IMR-90 (cell line): Measurements from ENCODE around the gene SLC37A1. TPM values are rescaled to one million over a fixed set of nuclear protein-coding genes. Genes with fewer than 3 reads are reported as not detected.

ENCODE experiments used
- ATAC-seq: fragments of 200-7000 bp; cut with Tn5 transposase; 2 replicates; pipeline ENCODE4 v1.9.1; 2020; ENCODE audit warnings: low read depth, mild to moderate bottlenecking, moderate library complexity
- BruUV-seq: library from RNA; stranded (reverse); fragments of 400-500 nt; replicated peaks from 2 replicates; lab custom pipeline; 2021; lab: Mats Ljungman, UMichigan
- CTCF ChIA-PET: fragments of 300-600 bp; formaldehyde crosslinking; extraction: SDS; loops from one replicate; lab custom pipeline; 2021; ENCODE audit warnings: antibody characterized with exemption; lab: Yijun Ruan, JAX
- POLR2A ChIA-PET: fragments of 300-600 bp; sonication (Branson Sonifier 250); formaldehyde crosslinking; loops from one replicate; lab custom pipeline; 2022; ENCODE audit warnings: antibody characterized with exemption; ENCODE audit not compliant: unreplicated experiment; lab: Charles Lee
- DNase-seq: peaks from one replicate; pipeline ENCODE4 v3.0.0; 2013
- H2AFZ ChIP-seq: replicated peaks from 2 replicates; pipeline ENCODE3; 2013; ENCODE audit warnings: low read length, mild to moderate bottlenecking; ENCODE audit not compliant: poor library complexity
- H2AK5ac ChIP-seq: 2 replicates; pipeline ENCODE4 v1.6.1; 2013; ENCODE audit warnings: low read depth, low read length, inconsistent platforms
- H2AK9ac ChIP-seq: replicated peaks from 2 replicates; pipeline ENCODE3; 2013; ENCODE audit warnings: mild to moderate bottlenecking, low read depth, low read length, moderate library complexity; ENCODE audit not compliant: poor library complexity
- H2BK120ac ChIP-seq: 2 replicates; pipeline ENCODE4 v1.6.1; 2013; ENCODE audit warnings: low read depth, low read length, inconsistent platforms
- H2BK15ac ChIP-seq: 3 replicates; pipeline ENCODE4 v1.6.1; 2013; ENCODE audit warnings: low read depth, low read length, inconsistent platforms
- H2BK20ac ChIP-seq: 2 replicates; pipeline ENCODE4 v1.6.1; 2013; ENCODE audit warnings: low read depth, mild to moderate bottlenecking, inconsistent platforms, low read length, moderate library complexity
- H2BK5ac ChIP-seq: 2 replicates; pipeline ENCODE4 v1.6.1; 2013; ENCODE audit warnings: mild to moderate bottlenecking, low read depth, low read length, inconsistent platforms; ENCODE audit not compliant: poor library complexity, severe bottlenecking
- H3K14ac ChIP-seq: replicated peaks from 2 replicates; pipeline ENCODE4 v1.6.1; 2013; ENCODE audit warnings: low read depth, low read length, inconsistent platforms
- H3K18ac ChIP-seq: 2 replicates; pipeline ENCODE4 v1.6.1; 2013; ENCODE audit warnings: low read depth, low read length, control low read depth
- H3K23ac ChIP-seq: 2 replicates; pipeline ENCODE4 v1.6.1; 2013; ENCODE audit warnings: low read depth, low read length, inconsistent platforms
- H3K27ac ChIP-seq: 2 replicates; pipeline ENCODE4 v1.5.1; 2013; ENCODE audit warnings: mild to moderate bottlenecking, control low read depth, low read length; ENCODE audit not compliant: insufficient read depth
- H3K27me3 ChIP-seq: 2 replicates; pipeline ENCODE4 v1.6.1; 2013; ENCODE audit warnings: low read length; ENCODE audit not compliant: control insufficient read depth, insufficient read depth
- H3K36me3 ChIP-seq: 2 replicates; pipeline ENCODE4 v1.6.1; 2013; ENCODE audit warnings: low read length, mixed read lengths; ENCODE audit not compliant: control insufficient read depth, insufficient read depth
- H3K4ac ChIP-seq: 2 replicates; pipeline ENCODE4 v1.6.1; 2013; ENCODE audit warnings: low read depth, low read length, inconsistent platforms
- H3K4me1 ChIP-seq: 2 replicates; pipeline ENCODE4 v1.6.1; 2013; ENCODE audit warnings: low read length, mixed read lengths; ENCODE audit not compliant: control insufficient read depth, insufficient read depth
- H3K4me2 ChIP-seq: 2 replicates; pipeline ENCODE4 v1.6.1; 2013; ENCODE audit warnings: low read depth, mild to moderate bottlenecking, control low read depth, low read length, moderate library complexity
- H3K4me3 ChIP-seq: 2 replicates; pipeline ENCODE4 v1.5.1; 2013; ENCODE audit warnings: low read depth, mild to moderate bottlenecking, control low read depth, low read length, moderate library complexity; ENCODE audit not compliant: insufficient read depth
- H3K56ac ChIP-seq: 2 replicates; pipeline ENCODE4 v1.6.1; 2013; ENCODE audit warnings: low read length, inconsistent platforms; ENCODE audit not compliant: insufficient read depth; ENCODE audit errors: extremely low read depth
- H3K79me1 ChIP-seq, 2 experiments: 2 replicates each; pipeline ENCODE4 v1.6.1; 2013; ENCODE audit warnings: low read length in 2 of 2, inconsistent platforms in 1 of 2, low read depth in 1 of 2
- H3K9ac ChIP-seq: 2 replicates; pipeline ENCODE4 v1.6.1; 2013; ENCODE audit warnings: low read depth, low read length, control low read depth
- H3K9me1 ChIP-seq: 2 replicates; pipeline ENCODE4 v1.6.1; 2013; ENCODE audit warnings: low read length, inconsistent platforms; ENCODE audit not compliant: insufficient read depth
- H3K9me3 ChIP-seq: 2 replicates; pipeline ENCODE4 v1.6.1; 2013; ENCODE audit warnings: low read length; ENCODE audit not compliant: control insufficient read depth, insufficient read depth
- H4K20me1 ChIP-seq: 2 replicates; pipeline ENCODE4 v1.6.1; 2013; ENCODE audit warnings: low read length, inconsistent platforms; ENCODE audit not compliant: insufficient read depth
- H4K5ac ChIP-seq: 2 replicates; pipeline ENCODE4 v1.6.1; 2013; ENCODE audit warnings: mild to moderate bottlenecking, low read depth, low read length, control low read depth
- H4K8ac ChIP-seq, 2 experiments: 2 replicates each; pipeline ENCODE4 v1.6.1; 2013; ENCODE audit warnings: low read depth in 2 of 2, low read length in 2 of 2, control low read depth in 1 of 2, inconsistent platforms in 1 of 2
- H4K91ac ChIP-seq: 2 replicates; pipeline ENCODE4 v1.6.1; 2013; ENCODE audit warnings: low read depth, low read length, inconsistent platforms; ENCODE audit not compliant: insufficient read depth
- MAZ ChIP-seq: IDR thresholded peaks from 2 replicates; pipeline ENCODE4 v1.6.1; 2012; ENCODE audit warnings: low read depth, mild to moderate bottlenecking, low read length, improper control_type of control experiment, moderate library complexity, borderline replicate concordance
- SMC3 ChIP-seq: fragments of 150-350 bp; IDR thresholded peaks from 2 replicates; pipeline ENCODE4 v1.6.1; 2016; ENCODE audit warnings: low read depth, mild to moderate bottlenecking, antibody characterized with exemption, low read length, moderate library complexity
- WGBS, 2 experiments: methylation state at CpG; one replicate each; pipeline versions ENCODE4 v1.1.5 to v1.1.7; 2013; ENCODE audit warnings: missing lambda C conversion rate in 2 of 2; ENCODE audit not compliant: insufficient read length in 1 of 2; ENCODE audit errors: extremely low coverage in 2 of 2; 5-methylcytosine and 5-hydroxymethylcytosine counted together
- dilution Hi-C: fragments of 300-500 bp; cut with HindIII; formaldehyde crosslinking; loops from one replicate; pipeline ENCODE4 v1.14.3; 2018; ENCODE audit warnings: low sequenced_read_pairs; ENCODE audit not compliant: unreplicated experiment
- in situ Hi-C: fragments of 300-500 bp; cut with MboI; formaldehyde crosslinking; loops from 3 replicates; pipeline ENCODE4 v1.14.3; 2019; ENCODE audit warnings: low sequenced_read_pairs, inconsistent platforms, mixed read lengths
- intact Hi-C: fragments of 100-400 bp; cut with micrococcal nuclease; formaldehyde crosslinking; loops from 2 replicates; pipeline ENCODE4 v1.10.0; 2022
- polyA plus RNA-seq, 3 experiments: library from polyadenylated mRNA; depleted of rRNA; stranded (reverse); fragments of >200 nt; gene quantifications; 2 replicates each; pipeline ENCODE4 v1.2.3, GENCODE V29; 2012; ENCODE audit warnings: low replicate concordance in 1 of 3
- total RNA-seq: library from RNA; depleted of rRNA; stranded (reverse); fragments of >200 nt; gene quantifications from 2 replicates; pipeline ENCODE4 v1.2.3, GENCODE V29; 2012

SLC37A1 gene
- total and polyA plus RNA-seq, 2 of the 4 experiments (the other 2 are of a cell fraction): 0.36 to 0.48 TPM

- no peak for ATAC-seq
- DNase-seq: peak; percentile 28
- POLR2A ChIA-PET: no interaction called here
- Histone ChIP-seq H3K4me3 (no peak overlapping the region), H2BK20ac (no peak overlapping the region), H3K36me3 (no peaks in the 10 kb centered on the region), H4K20me1 (no peaks in the 10 kb centered on the region), H3K18ac (no peak overlapping the region), H4K8ac (no peak overlapping the region), H3K9me3 (no peaks in the 10 kb centered on the region), H3K9me1 (peaks cover 2% of the 10 kb centered on the region; the same call in 1 of the 2 replicates), H3K27me3 (peaks cover 40% of the 10 kb centered on the region), H3K9ac (no peak overlapping the region), H2AK5ac (no peak overlapping the region), H3K27ac (no peak overlapping the region), H3K23ac (no peak overlapping the region), H3K14ac (no peak overlapping the region), H2AFZ (no peak overlapping the region), H3K4me1 (0 out of 2 replicates have a peak, but pooled peaks cover 2% of the 10 kb centered on the region), H4K91ac (no peak overlapping the region), H2AK9ac (no peak overlapping the region), H2BK120ac (no peak overlapping the region; the same call in 1 of the 2 replicates), H3K79me1 (no peaks in the 10 kb centered on the region), H2BK15ac (no peak overlapping the region), H3K56ac (no peak overlapping the region), H3K4ac (no peak overlapping the region), H4K5ac (no peak overlapping the region), H3K4me2 (no peak overlapping the region), H2BK5ac (no peak overlapping the region)
- dilution Hi-C loops: no loop called here
- no TSS peak for BruUV-seq
- no CpG with 5 or more reads among the region's 11 CpGs for WGBS, 2 experiments
- in situ Hi-C loops: no loop called here
- CTCF ChIA-PET: no interaction called here
- intact Hi-C loops: no loop called here
- TF ChIP-seq MAZ: no peak
- TF ChIP-seq SMC3: no peak
These were observed 4.6 kb downstream of the SLC37A1 start for GRCh38 chr21:42518215-42518614.
